ENCODE results near the gene LSM8.

DNA sequence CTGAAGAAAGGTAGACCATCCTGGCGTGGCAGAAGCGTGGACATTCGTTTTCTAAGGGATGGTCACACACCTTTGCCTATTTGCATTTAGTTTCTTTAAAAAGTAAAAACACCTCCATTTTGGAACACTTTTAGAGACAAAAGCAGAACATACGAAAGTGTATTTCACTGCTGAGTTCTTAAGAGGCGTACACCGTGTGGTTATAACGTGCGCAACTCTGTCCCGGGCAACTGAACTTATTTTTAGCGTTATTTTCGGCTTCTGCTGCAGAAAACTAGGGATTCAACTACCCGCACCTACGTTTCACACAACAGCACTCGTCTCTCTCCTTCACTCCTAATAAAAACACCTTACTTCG is 557 bp upstream of the LSM8 start:
- TF ChIP-seq, protein P1, sequence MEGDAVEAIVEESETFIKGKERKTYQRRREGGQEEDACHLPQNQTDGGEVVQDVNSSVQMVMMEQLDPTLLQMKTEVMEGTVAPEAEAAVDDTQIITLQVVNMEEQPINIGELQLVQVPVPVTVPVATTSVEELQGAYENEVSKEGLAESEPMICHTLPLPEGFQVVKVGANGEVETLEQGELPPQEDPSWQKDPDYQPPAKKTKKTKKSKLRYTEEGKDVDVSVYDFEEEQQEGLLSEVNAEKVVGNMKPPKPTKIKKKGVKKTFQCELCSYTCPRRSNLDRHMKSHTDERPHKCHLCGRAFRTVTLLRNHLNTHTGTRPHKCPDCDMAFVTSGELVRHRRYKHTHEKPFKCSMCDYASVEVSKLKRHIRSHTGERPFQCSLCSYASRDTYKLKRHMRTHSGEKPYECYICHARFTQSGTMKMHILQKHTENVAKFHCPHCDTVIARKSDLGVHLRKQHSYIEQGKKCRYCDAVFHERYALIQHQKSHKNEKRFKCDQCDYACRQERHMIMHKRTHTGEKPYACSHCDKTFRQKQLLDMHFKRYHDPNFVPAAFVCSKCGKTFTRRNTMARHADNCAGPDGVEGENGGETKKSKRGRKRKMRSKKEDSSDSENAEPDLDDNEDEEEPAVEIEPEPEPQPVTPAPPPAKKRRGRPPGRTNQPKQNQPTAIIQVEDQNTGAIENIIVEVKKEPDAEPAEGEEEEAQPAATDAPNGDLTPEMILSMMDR (optimal IDR thresholded peaks at IDR 0.05 in 1 of 3, IDR thresholded peaks at IDR 0.05 in 1 of 3, conservative IDR thresholded peaks at IDR 0.05 in 1 of 3; ENCODE audit: extremely low read depth in 1 of 3, insufficient read depth in 2 of 3, low read length in 3 of 3): no peak
- no peak for TF ChIP-seq EZH2 (IDR thresholded peaks at IDR 0.05; ENCODE audit: low read length)

All from keratinocyte (primary cell).